Central memory CD8-positive, alpha-beta T cell (primary cell): ENCODE data around the gene SKIDA1.

Source experiments
- ATAC-seq: fragments of 150-1000 bp; cut with Tn5 transposase; replicated peaks from 2 replicates; pipeline ENCODE4 v1.10.0; 2022; ENCODE audit warnings: mild to moderate bottlenecking, moderate FRiP score, moderate number of reproducible peaks; ENCODE audit not compliant: poor library complexity, severe bottlenecking; ENCODE audit errors: extremely low read depth
- DNase-seq, 2 donors: peaks; one replicate each; pipeline ENCODE4 v3.0.0; 2021; ENCODE audit warnings: low spot score in 2 of 2
- H3K27ac Mint-ChIP-seq: one replicate; pipeline ENCODE4 v1.8.0; 2022; ENCODE audit warnings: low read depth, mild to moderate bottlenecking, moderate library complexity, mixed read lengths
- H3K27me3 Mint-ChIP-seq: one replicate; pipeline ENCODE4 v1.8.0; 2022; ENCODE audit warnings: mixed read lengths
- H3K36me3 Mint-ChIP-seq: one replicate; pipeline ENCODE4 v1.8.0; 2022; ENCODE audit warnings: mild to moderate bottlenecking, moderate library complexity, mixed read lengths; ENCODE audit not compliant: insufficient read depth
- H3K4me1 Mint-ChIP-seq: one replicate; pipeline ENCODE4 v1.8.0; 2022; ENCODE audit warnings: mixed read lengths
- H3K4me3 Mint-ChIP-seq: one replicate; pipeline ENCODE4 v1.8.0; 2022; ENCODE audit warnings: mild to moderate bottlenecking, moderate library complexity, mixed read lengths
- H3K9me3 Mint-ChIP-seq: one replicate; pipeline ENCODE4 v1.8.0; 2022; ENCODE audit warnings: mixed read lengths

SKIDA1 gene

DNA sequence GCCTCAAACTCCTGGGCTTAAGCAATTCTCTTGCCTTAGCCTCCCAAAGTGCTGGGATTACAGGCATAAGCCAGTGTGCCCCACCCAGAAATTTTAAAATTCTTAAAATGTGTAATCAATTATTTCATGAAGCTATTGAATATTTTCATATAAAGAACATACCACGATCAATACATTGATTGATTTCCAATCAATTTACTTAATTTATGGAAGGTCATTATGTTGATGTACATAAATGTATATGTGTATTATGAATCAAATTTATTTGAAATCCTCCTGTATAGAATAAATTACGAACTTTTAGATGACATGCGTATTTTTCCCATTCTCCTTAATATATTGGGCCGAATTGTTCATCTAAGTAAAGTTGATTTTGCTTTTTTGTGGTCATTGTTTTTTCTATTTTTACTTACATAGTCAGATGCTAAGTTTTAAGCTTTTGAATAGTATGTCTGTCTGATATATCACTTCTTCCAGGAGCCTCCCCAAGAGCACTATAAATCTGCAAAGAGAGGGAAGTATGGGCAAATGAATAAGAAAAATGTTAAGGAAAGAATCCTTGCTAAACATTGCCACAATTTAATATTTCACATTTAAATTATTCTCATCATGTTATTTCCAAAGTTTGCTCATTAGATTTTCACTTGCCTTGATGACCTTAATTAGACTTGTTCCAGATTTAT is 35.3 kb downstream of the SKIDA1 start:
- Mint-ChIP-seq H3K9me3 (no peaks in the 10 kb centered on the region), H3K4me3 (no peak overlapping the region), H3K36me3 (peaks cover 3% of the 10 kb centered on the region), H3K4me1 (peaks cover 8% of the 10 kb centered on the region), H3K27me3 (peaks cover 52% of the 10 kb centered on the region), H3K27ac (no peak overlapping the region)
- DNase-seq (no peak), ATAC-seq (no peak)

DNA sequence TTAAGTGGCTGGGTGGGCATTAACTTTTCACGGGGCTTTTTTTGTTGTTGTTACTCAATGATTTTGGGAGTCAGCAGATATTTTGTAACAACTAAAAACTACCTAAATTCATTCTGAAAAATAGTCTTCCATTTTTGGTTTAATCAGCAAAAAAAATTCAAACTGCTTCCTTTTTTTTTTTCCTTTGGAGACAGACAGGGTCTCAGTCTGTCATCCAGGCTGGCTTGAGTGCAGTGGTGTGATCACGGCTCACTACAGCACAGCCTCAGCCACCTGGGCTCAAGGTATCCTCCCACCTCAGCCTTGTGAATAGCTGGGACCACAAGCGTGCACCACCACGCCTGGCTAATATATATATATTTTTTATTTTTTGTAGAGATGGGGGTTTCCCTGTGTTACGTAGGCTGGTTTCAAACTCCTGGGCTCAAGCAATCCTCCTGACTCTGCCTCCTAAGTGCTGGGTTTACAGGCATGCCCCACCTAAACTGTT is 36.5 kb downstream of the SKIDA1 start:
- H3K27ac Mint-ChIP-seq, result no peak overlapping the region
- H3K27me3 Mint-ChIP-seq, result peaks cover 43% of the 10 kb centered on the region
- ATAC-seq (no peak), DNase-seq (no peak)
- H3K36me3 Mint-ChIP-seq, result peaks cover 3% of the 10 kb centered on the region
- H3K9me3 Mint-ChIP-seq, result no peaks in the 10 kb centered on the region
- H3K4me1 Mint-ChIP-seq, result peaks cover 2% of the 10 kb centered on the region
- no peak overlapping the region for H3K4me3 Mint-ChIP-seq

DNA sequence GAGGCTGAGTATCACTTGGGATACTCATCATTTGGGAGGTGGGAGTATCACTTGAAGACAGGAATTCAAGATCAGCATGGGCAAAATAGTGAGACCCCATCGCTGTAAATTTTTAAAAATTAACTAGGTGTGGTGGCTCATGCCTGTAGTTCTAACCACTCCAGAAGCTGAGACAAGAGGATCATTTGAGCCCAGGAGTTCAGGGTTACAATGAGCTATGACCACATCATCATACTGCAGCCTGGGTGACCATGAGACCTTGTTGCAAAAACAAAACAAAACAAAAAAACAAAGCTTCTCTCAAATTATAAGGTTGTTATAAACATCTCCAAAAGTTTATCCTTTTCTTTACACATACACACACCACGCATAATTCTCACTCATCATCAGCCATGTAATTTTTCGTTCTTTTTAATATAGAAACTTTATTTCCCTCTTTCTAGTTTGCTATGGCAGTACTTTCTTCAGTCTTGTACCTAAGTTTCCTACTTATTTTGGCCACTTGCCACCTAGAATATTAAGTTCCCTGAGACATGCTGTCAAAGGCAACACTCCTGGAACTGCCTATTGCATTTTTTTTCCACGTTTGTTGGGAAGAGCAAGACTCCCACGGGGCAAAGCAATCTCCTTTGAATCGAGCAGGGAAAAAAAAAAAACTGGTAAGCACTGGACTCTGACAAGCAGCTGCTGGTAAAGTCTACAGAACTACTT is 37.1 kb downstream of the SKIDA1 start:
- Mint-ChIP-seq H3K36me3 (peaks cover 2% of the 10 kb centered on the region), H3K27ac (no peak overlapping the region), H3K4me1 (no peaks in the 10 kb centered on the region), H3K27me3 (peaks cover 37% of the 10 kb centered on the region), H3K9me3 (no peaks in the 10 kb centered on the region), H3K4me3 (no peak overlapping the region)
- DNase-seq (no peak), ATAC-seq (no peak)

DNA sequence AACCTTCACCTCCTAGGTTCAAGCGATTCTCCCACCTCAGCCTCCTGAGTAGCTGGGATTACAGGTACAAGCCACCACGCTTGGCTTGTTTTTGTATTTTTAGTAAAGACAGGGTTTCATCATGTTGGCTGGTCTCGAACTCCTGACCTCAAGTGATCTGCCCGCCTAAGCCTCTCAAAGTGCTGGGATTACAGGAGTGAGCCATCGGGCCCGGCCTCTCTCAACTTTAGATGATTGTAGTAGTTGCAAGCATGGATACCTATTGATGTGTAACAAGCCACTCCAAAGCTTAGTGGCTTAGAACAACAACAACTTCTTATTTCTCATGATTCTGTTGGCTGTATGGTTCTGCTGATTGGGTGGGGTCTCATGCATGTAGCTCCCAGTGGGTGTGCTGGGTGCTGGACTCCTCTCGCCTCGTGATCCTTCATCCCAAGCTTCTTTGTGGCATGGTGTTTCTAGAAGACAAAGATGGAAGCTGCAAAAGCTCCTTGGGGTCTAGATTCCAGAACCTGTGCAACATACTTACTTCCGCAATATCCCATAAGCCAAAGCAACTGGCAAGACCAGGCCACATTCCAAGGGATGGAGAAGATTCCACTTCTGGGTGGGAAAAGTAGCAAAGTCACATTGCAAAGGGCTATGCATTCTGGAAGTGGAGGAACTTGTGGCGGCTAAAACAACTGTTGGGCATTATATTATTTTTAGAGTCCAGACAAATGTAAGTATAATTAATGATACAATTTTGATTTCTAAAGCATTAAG is 37.9 kb downstream of the SKIDA1 start:
- no peak overlapping the region for H3K4me3 Mint-ChIP-seq
- H3K9me3 Mint-ChIP-seq, result no peaks in the 10 kb centered on the region
- H3K27ac Mint-ChIP-seq, result no peak overlapping the region
- peaks cover 2% of the 10 kb centered on the region for H3K36me3 Mint-ChIP-seq
- H3K27me3 Mint-ChIP-seq, result peaks cover 35% of the 10 kb centered on the region
- ATAC-seq, result no peak
- no peak for DNase-seq
- no peaks in the 10 kb centered on the region for H3K4me1 Mint-ChIP-seq

DNA sequence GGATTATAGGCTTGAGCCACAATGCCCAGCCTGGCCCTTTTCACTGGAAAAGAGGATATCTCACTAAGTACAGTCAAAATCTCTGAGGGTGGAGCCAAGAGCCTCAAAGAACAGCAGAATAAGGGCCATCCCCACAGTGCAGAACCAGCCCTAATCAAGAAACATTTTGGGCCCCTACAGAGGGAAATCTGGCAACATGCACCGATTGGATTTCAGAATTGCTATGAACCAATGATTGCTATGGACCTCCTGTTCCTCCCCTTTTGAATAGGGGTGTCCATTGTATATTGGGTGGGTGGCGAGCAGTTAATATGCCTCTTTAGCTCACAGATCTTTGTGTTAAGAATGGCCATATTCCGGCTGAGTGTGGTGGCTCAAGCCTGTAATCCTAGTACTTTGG is 42.7 kb downstream of the SKIDA1 start:
- ATAC-seq, result no peak
- Mint-ChIP-seq H3K27me3 (peaks cover 25% of the 10 kb centered on the region), H3K4me3 (no peak overlapping the region), H3K36me3 (peaks cover 2% of the 10 kb centered on the region), H3K27ac (no peak overlapping the region), H3K9me3 (no peaks in the 10 kb centered on the region), H3K4me1 (no peaks in the 10 kb centered on the region)
- DNase-seq, result no peak

DNA sequence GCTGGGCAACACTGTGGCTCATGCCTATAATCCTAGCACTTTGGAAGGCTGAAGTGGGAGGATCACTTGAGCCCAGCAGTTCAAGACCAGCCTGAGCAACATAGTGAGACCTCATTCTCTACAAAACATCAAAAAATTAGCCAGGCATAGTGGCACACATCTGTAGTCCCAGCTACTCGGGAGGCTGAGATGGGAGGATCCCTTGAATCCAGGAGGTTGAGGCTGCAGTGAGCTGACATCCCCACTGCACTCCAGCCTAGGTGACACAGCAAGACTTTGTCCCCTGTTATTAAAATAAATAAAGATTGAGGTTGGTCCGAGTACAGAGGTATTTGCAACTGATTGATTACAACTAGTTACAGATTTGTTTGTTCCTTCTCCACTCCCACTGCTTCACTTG is 44.1 kb downstream of the SKIDA1 start:
- H3K4me3 Mint-ChIP-seq, result no peak overlapping the region
- H3K4me1 Mint-ChIP-seq, result no peaks in the 10 kb centered on the region
- DNase-seq, result no peak
- no peak overlapping the region for H3K27ac Mint-ChIP-seq
- ATAC-seq, result no peak
- H3K9me3 Mint-ChIP-seq, result no peaks in the 10 kb centered on the region
- peaks cover 17% of the 10 kb centered on the region for H3K27me3 Mint-ChIP-seq
- no peaks in the 10 kb centered on the region for H3K36me3 Mint-ChIP-seq

DNA sequence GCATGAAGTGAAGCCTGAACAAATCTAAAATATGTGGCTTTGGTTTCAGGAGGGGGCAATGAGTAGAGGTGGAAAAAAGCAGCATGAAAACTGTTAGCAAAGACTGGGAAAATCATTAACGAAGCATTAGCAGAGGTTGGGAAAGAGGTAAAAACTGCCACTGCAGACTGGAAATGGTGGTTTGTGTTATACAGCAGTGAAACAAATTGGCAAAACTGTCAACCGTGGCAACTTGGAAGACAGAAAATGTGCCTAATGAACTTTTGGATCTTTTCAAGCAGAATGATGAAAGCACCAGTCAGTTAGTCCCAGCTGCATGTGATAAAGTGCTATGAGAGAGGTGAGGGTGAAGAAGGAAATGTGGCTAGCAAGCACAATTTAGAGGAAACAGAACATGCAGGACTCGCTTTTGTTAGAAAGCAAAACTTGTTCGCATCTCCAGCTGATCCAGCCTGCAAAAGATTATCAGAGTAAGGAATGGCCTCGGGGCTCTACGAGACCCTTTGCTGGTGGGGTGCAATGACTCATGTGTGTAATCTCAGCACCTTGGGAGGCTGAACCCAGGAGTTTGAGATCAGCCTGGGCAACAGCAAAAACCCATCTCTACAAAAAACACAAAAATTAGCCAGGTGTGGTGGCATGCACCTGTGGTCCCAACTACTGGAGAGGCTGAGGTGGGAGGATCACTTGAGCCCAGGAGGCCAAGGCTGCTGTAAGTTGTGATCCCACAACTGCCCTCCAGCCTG is 45.7 kb downstream of the SKIDA1 start:
- Mint-ChIP-seq H3K9me3 (no peaks in the 10 kb centered on the region), H3K4me1 (no peaks in the 10 kb centered on the region), H3K27me3 (peaks cover 30% of the 10 kb centered on the region), H3K36me3 (no peaks in the 10 kb centered on the region), H3K4me3 (no peak overlapping the region), H3K27ac (no peak overlapping the region)
- no peak for DNase-seq
- no peak for ATAC-seq

DNA sequence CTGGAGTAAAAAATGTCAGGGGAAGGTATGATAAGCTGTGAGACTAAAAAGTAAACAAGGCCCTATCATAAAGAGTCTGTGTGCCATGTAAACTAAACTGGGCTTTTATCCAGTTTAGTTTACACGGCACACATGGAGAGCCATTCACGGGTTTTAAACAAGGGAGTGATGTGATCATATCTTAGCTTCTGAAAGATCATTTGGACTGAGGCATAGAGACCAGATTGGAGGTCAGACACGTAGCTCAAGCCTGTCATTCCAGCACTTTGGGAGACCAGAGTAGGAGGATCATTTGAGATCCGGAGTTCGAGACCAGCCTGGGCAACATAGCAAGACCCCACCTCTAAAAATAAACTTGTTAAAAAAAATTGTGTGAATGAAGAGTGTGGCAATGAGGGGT is 50.1 kb downstream of the SKIDA1 start:
- Mint-ChIP-seq H3K36me3 (no peaks in the 10 kb centered on the region), H3K27me3 (peaks cover 40% of the 10 kb centered on the region), H3K27ac (no peak overlapping the region), H3K4me1 (no peaks in the 10 kb centered on the region), H3K4me3 (no peak overlapping the region), H3K9me3 (no peaks in the 10 kb centered on the region)
- DNase-seq (no peak), ATAC-seq (no peak)

DNA sequence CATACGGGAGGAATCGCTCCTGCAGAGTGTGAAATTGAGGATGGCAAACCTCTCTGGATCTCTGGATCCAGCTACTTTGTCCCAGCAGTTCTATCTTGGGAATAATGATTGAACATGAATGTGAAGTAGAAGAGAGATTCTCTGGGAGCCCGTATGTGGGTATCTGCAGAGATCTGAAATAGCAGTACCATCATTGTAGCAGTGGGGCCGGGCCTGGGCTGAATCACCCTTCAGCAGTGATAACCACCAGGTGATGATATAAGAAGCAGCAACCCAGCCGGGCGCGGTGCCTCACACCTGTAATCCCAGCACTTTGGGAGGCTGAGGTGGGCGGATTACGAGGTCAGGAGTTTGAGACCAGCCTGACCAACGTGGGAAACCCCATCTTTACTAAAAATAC is 51.9 kb downstream of the SKIDA1 start:
- H3K36me3 Mint-ChIP-seq, result no peaks in the 10 kb centered on the region
- no peaks in the 10 kb centered on the region for H3K4me1 Mint-ChIP-seq
- no peaks in the 10 kb centered on the region for H3K9me3 Mint-ChIP-seq
- H3K4me3 Mint-ChIP-seq, result no peak overlapping the region
- ATAC-seq (no peak), DNase-seq (no peak)
- H3K27ac Mint-ChIP-seq, result no peak overlapping the region
- H3K27me3 Mint-ChIP-seq, result peaks cover 24% of the 10 kb centered on the region

DNA sequence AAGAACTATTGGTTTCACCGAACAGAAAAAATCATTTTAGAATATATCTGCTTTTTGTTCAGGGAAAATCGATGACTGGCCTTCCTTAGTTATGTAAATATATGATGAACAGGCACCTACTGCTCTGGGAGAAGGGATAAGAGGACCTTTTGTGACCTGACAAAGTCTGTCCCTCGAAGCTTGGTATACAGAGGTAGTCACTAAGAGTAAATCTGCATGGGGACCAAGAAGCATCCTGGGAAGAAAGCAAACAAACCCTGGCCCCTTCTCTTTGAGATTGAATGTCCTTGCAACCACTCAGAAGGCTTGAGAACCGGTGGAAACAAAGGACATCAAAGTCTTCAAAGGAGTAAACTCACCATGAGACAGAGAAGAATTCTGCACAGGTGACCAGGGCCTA is 52.3 kb downstream of the SKIDA1 start:
- Mint-ChIP-seq H3K27me3 (peaks cover 28% of the 10 kb centered on the region), H3K36me3 (no peaks in the 10 kb centered on the region), H3K4me3 (no peak overlapping the region), H3K27ac (no peak overlapping the region), H3K9me3 (no peaks in the 10 kb centered on the region), H3K4me1 (no peaks in the 10 kb centered on the region)
- no peak for DNase-seq
- ATAC-seq, result no peak

DNA sequence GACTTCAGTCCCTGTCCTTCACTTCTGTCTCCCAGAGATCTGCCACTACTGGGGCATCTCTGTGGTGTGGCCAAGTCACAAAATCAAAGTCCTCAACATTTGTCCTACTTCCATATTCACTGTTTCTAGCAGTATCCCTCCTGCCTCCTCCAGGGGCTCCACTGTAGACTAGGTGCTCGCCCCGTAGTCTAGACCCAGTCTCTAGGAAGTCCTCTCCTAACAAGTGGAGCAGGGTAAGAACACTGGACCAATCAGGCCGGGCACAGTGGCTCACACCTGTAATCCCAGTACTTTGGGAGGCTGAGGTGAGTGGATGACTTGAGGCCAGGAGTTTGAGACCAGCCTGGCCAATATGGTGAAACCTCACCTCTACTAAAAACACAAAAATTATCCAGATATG is 57.4 kb downstream of the SKIDA1 start:
- H3K4me3 Mint-ChIP-seq, result no peak overlapping the region

DNA sequence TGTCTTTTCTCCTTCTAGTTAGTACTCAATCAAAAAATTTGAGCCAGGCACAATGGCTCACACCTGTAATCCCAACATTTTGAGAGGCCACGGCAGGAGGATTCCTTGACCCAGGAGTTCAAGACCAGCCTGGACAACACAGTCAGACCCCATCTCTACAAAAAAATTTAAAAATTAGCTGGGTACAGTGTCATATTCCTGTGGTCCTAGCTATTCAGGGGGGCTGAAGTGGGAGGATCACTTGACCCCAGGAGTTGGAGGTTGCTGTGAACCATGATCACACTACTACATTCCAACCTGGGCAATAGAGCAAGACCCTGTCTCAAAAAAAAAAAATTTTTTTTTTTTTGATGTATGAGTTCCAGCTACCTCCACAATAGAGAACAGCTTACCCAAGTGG is 57.8 kb downstream of the SKIDA1 start:
- H3K4me3 Mint-ChIP-seq, result no peak overlapping the region
- no peak for DNase-seq
- H3K4me1 Mint-ChIP-seq, result no peaks in the 10 kb centered on the region
- peaks cover 36% of the 10 kb centered on the region for H3K27me3 Mint-ChIP-seq
- no peaks in the 10 kb centered on the region for H3K36me3 Mint-ChIP-seq
- no peak for ATAC-seq
- H3K9me3 Mint-ChIP-seq, result no peaks in the 10 kb centered on the region
- H3K27ac Mint-ChIP-seq, result no peak overlapping the region

More for the DNA sequence above, 57.4 kb downstream of the SKIDA1 start:
- Mint-ChIP-seq H3K9me3 (no peaks in the 10 kb centered on the region), H3K36me3 (no peaks in the 10 kb centered on the region), H3K27me3 (peaks cover 31% of the 10 kb centered on the region), H3K27ac (no peak overlapping the region), H3K4me1 (no peaks in the 10 kb centered on the region)
- ATAC-seq, result no peak
- DNase-seq, result no peak
